HG03342 (cell line): ENCODE results near the gene MYL11.

Source experiments
- ATAC-seq: cut with Tn5 transposase; IDR thresholded peaks from one replicate; pipeline ENCODE4 v1.9.1; 2021; ENCODE audit warnings: mild to moderate bottlenecking, moderate library complexity; ENCODE audit not compliant: unreplicated experiment

Gene MYL11

GRCh38 chr16:30369938-30370455 is 4.6 kb upstream of the MYL11 start:
- ATAC-seq: peak; percentile 13

GRCh38 chr16:30370456-30371247 is 4.0 kb upstream of the MYL11 start, which contains the start of gene TBC1D10B:
Gene TBC1D10B (minus strand): TSS chr16:30370494. CDS start chr16:30370183, 311 bp downstream.
- peak; percentile 77 for ATAC-seq

- ATAC-seq: no peak
Measured at GRCh38 chr16:30371248-30371816, 3.3 kb upstream of the MYL11 start.

GRCh38 chr16:30372038-30372712 is 2.4 kb upstream of the MYL11 start:
- ATAC-seq: no peak

GRCh38 chr16:30372725-30373124 is 1.9 kb upstream of the MYL11 start:
- no peak for ATAC-seq

- ATAC-seq: no peak
Measured at GRCh38 chr16:30375864-30376263, 1.3 kb downstream of the MYL11 start.

GRCh38 chr16:30376461-30376902 is 1.9 kb downstream of the MYL11 start:
- no peak for ATAC-seq

- ATAC-seq: no peak
Measured at GRCh38 chr16:30377050-30377811, 2.6 kb downstream of the MYL11 start.

GRCh38 chr16:30377812-30378235 is 3.2 kb downstream of the MYL11 start:
- ATAC-seq: peak; percentile 27

- ATAC-seq: peak; percentile 85
Measured at GRCh38 chr16:30378236-30379157, 3.9 kb downstream of the MYL11 start.

- peak; percentile 2 for ATAC-seq
Measured at GRCh38 chr16:30379158-30379783, 4.7 kb downstream of the MYL11 start.

GRCh38 chr16:30380072-30380802 is 5.6 kb downstream of the MYL11 start:
- ATAC-seq: no peak

- ATAC-seq: no peak
Measured at GRCh38 chr16:30380803-30381208, 6.2 kb downstream of the MYL11 start.

- no peak for ATAC-seq
Measured at GRCh38 chr16:30381291-30382041, 6.9 kb downstream of the MYL11 start.

- no peak for ATAC-seq
Measured at GRCh38 chr16:30382111-30382881, 7.7 kb downstream of the MYL11 start, which contains the start of gene SEPTIN1. Gene SEPTIN1 (minus strand): TSS chr16:30382561. CDS start chr16:30382542, 19 bp downstream.

GRCh38 chr16:30383521-30383920 is 8.9 kb downstream of the MYL11 start:
- ATAC-seq: no peak

GRCh38 chr16:30394592-30395154 is 20.1 kb downstream of the MYL11 start:
- ATAC-seq: no peak
